Measurements from ENCODE around the gene CECR2.
"Not testable (repeated sequence)": the region's sequence is repeated elsewhere in the genome, so short reads cannot be mapped to it uniquely, and the experiment has no call there.

The CECR2 gene

DNA sequence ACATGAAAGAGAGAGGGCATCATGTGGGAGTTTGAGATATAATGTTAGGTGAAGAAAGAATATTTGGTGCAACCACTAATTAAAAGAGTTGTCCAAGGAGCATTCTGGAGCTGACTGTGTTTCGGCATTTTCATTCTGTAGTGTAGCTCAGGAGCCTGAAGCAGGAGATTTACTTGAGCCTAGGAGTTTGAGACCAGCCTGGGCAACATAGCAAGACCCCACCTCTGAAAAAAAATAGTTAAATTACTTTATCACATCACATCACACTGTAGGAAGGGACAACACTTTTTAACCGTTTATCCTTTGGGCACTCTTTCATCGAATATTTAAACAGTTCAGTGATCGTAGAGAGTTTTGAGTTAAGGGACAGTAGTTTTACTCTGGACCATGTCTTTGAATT, 143.7 kb downstream of the CECR2 start:
- no peak for DNase-seq (ENCODE audit: low read depth in 2 of 2)

GRCh38 chr22:17513612-17514011, 144.4 kb downstream of the CECR2 start:
- DNase-seq (ENCODE audit: low read depth in 2 of 2), result no peak

- no peak for DNase-seq (ENCODE audit: low read depth in 2 of 2)
Observed at GRCh38 chr22:17514084-17514483, 144.8 kb downstream of the CECR2 start.

DNA sequence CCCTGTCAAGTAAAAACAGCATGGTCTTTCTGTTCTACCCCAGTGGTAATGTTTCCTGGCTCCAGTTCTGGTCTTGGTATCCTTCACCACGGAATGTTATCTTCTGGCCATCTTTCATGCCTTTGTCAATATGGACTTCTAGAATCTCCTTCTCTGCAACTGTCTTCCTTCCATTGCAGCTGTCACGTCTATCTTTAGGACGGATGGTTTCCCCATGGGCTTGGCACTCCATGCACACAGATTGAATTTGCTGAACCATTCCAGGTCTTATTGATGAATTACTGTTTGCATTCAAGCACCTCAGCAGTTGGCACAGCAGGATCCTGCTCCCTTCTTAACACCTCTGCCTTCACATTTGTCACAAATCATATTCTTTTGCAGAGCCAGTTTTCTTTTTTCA, 149.1 kb downstream of the CECR2 start:
- no peak for DNase-seq (ENCODE audit: low read depth in 2 of 2)

DNA sequence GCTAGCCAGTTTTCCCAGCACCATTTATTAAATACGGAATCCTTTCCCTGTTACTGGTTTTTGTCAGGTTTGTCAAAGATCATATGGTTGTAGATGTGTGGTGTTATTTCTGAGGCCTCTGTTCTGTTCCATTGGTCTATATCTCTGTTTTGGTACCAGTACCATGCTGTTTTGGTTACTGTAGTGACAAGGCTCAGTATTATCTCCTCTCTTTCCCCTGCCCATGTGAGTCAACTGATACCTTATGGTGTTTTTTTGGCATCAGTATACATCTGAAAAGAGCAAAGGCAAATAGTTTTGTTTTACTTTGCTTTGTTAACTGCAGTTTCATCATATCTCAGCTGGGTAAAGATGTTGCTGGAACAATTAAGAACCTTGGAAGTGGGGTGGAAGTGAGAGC, 152.7 kb downstream of the CECR2 start:
- not testable (repeated sequence) for DNase-seq (ENCODE audit: low read depth in 2 of 2)

- DNase-seq (ENCODE audit: low read depth in 2 of 2), result no peak
Observed at GRCh38 chr22:17523925-17524324, 154.7 kb downstream of the CECR2 start.

DNA sequence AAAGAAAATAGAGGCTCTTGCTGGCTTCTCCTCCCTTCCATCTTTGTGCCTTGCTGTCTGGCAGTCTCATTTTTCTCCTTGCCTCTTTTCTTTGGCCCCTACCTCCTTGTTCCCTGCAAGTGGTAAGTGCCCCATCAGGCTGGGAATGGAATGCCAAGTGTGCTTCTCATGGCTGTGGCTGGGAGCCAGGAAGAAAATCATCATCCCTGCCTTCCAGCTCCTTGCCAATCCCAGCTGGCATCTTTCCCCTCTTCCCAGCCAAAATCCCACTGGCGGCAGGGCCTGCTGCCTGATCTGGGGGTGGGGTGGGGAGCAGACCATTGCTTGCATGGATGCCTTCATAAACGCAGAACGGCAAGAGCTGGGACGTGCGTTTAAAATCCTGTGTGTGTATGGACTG, 167.0 kb downstream of the CECR2 start:
- no peak for DNase-seq (ENCODE audit: low read depth in 2 of 2)

GRCh38 chr22:17537155-17537554, 167.9 kb downstream of the CECR2 start:
- no peak for DNase-seq (ENCODE audit: low read depth in 2 of 2)

GRCh38 chr22:17540481-17540880, 171.2 kb downstream of the CECR2 start:
- DNase-seq (ENCODE audit: low read depth in 2 of 2), result no peak

DNA sequence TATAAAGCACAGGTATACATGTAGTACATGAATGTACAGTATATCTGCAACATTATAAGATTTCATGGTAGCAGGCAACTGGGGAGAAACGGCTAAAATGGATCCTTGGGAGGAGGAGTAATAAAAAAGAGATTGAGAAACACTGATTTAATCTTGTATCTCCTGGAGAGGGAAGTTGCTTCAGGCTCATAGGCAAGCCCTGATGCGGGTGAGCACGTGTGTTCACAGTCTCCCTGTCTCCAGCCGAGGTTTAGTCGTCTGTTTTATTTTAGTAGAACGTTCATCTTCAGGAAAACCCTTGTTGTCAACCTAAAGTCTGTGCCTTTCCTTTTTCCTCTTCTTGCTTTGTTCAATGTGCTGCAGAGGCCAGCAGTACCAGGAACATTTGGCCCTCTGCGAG, 172.2 kb downstream of the CECR2 start:
- DNase-seq (ENCODE audit: low read depth in 2 of 2), result no peak

DNA sequence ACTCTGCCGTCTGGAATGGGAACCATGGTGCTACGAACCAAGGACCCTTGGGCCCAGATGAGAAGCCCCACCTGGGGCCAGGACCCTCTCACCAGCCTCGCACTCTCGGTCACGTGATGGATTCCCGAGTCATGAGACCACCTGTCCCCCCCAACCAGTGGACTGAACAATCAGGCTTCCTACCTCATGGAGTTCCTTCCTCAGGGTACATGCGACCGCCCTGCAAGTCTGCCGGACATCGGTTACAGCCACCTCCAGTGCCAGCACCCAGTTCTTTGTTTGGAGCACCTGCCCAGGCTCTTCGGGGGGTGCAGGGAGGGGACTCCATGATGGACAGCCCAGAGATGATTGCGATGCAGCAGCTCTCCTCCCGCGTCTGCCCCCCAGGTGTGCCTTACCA, 173.2 kb downstream of the CECR2 start:
- no peak for DNase-seq (ENCODE audit: low read depth in 2 of 2)

DNA sequence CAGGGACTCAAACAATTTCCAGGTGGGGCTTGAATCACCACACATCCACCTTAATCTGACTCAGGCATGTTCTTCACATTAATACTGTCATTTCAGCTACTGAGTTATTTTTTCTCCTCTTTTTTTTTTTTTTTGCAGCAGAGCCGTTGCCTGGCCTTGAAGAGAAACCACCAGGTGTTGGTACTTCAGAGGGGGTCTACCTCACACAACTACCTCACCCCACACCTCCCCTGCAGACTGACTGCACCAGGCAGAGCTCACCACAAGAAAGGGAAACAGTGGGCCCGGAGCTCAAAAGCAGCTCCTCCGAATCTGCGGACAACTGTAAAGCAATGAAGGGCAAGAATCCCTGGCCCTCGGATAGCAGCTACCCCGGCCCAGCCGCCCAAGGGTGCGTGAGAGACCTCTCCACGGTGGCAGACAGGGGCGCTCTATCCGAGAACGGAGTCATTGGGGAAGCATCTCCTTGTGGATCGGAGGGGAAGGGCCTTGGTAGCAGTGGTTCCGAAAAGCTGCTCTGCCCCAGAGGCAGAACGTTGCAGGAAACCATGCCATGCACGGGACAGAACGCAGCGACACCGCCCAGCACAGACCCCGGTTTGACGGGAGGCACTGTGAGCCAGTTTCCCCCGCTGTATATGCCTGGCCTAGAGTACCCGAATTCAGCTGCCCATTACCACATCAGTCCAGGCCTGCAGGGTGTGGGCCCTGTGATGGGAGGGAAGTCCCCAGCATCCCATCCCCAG, 178.9 kb downstream of the CECR2 start:
- no peak for DNase-seq (ENCODE audit: low read depth in 2 of 2)

- no peak for DNase-seq (ENCODE audit: low read depth in 2 of 2)
Observed at GRCh38 chr22:17548756-17549035, 179.4 kb downstream of the CECR2 start.

DNA sequence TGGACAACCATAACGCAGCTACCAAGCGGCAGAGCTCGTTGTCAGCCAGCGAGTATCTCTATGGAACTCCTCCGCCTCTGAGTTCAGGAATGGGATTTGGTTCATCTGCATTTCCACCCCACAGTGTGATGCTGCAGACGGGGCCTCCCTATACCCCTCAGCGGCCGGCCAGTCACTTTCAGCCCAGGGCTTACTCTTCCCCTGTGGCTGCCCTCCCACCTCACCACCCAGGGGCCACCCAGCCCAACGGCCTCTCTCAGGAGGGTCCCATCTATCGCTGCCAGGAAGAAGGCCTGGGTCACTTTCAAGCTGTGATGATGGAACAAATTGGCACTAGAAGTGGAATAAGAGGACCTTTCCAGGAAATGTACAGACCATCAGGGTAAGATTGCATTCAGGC, 179.9 kb downstream of the CECR2 start:
- no peak for DNase-seq (ENCODE audit: low read depth in 2 of 2)

DNA sequence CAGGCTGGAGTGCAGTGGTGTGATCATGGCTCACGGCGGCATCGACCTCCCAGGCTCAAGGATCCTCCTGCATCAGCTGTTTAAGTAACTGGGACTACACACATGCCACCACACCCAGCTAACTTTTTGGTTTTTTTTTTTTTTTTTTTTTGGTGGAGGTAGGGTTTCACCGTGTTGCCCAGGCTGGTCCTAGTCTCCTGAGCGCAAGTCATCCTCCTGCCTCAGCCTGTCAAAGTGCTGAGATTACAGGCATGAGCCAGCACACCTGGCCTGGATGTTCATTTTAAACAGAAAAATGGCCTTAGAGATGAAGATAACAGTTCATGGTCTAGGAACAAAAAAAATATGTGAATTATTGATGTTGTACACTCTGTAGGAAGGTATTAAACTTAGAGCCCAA, 180.4 kb downstream of the CECR2 start:
- no peak for DNase-seq (ENCODE audit: low read depth in 2 of 2)

- DNase-seq (ENCODE audit: low read depth in 2 of 2), result no peak
Observed at GRCh38 chr22:17552737-17553136, 183.5 kb downstream of the CECR2 start.

DNA sequence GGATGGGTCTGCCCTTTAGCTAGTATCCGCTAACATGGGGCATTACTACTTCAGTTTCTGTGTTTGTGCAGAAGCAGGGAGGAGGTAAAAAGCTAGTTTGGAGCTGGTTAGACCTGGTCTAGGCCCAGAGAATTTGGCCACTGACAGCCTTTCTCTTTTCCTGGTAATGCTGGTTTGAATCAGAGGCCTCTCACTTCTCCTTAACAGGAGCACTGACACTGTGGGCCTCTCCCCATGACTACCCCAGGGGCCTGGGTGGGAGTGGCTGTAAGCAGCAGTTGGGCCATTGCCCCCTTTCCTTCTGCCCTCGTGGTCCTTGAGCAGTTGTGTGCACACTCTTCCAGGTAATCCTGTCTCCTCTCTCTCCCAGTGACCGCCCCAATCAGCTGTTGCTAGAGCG, 185.6 kb downstream of the CECR2 start:
- DNase-seq (ENCODE audit: low read depth in 2 of 2), result no peak

GRCh38 chr22:17559188-17559587, 189.9 kb downstream of the CECR2 start:
- no peak for DNase-seq (ENCODE audit: low read depth in 2 of 2)

- no peak for DNase-seq (ENCODE audit: low read depth in 2 of 2)
Observed at GRCh38 chr22:17562906-17563870, 193.9 kb downstream of the CECR2 start, which contains the start of gene SLC25A18. Gene SLC25A18, plus strand, starts transcription at chr22:17563498. Its CDS starts 16,447 bp downstream, at chr22:17579945.

GRCh38 chr22:17563936-17564391, 194.7 kb downstream of the CECR2 start:
- DNase-seq (ENCODE audit: low read depth in 2 of 2), result no peak

- not testable (repeated sequence) for DNase-seq (ENCODE audit: low read depth in 2 of 2)
Observed at GRCh38 chr22:17566016-17566687, 196.9 kb downstream of the CECR2 start.

- DNase-seq (ENCODE audit: low read depth in 2 of 2), result no peak
Observed at GRCh38 chr22:17566776-17567175, 197.5 kb downstream of the CECR2 start.

Data from stimulated activated CD8-positive, alpha-beta memory T cell treated with anti-CD3 and anti-CD28 coated beads, Interleukin-15, amount 100 ng/mL, for 4 hours (primary cell).